ENCODE data around the gene CNNM3.
A peak's percentile ranks its signal among the peaks of the same experiment; 100 is the strongest.
"Not testable (repeated sequence)": the region's sequence is repeated elsewhere in the genome, so short reads cannot be mapped to it uniquely, and the experiment has no call there.

Gene CNNM3

DNA sequence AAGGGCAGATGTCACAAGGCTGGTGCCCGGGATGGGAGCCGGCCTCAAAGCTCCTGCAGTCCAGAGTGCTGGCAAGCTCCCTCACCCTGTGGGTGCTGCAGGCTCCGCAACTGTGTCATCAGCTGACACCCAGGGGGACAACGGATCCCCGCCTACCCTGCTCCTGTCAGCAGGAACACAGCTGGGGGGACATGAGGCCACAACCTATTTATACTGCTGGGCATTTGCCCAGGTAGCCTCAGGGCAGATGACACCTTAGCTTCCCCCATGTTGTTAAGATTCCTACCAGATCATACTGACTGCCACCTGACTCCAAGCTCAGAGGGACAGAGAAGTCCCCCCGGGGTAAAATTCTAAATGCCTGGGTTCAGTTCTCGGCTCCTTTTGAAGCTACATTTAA lies 26.5 kb downstream of the CNNM3 start:
- DNase-seq = no peak

DNA sequence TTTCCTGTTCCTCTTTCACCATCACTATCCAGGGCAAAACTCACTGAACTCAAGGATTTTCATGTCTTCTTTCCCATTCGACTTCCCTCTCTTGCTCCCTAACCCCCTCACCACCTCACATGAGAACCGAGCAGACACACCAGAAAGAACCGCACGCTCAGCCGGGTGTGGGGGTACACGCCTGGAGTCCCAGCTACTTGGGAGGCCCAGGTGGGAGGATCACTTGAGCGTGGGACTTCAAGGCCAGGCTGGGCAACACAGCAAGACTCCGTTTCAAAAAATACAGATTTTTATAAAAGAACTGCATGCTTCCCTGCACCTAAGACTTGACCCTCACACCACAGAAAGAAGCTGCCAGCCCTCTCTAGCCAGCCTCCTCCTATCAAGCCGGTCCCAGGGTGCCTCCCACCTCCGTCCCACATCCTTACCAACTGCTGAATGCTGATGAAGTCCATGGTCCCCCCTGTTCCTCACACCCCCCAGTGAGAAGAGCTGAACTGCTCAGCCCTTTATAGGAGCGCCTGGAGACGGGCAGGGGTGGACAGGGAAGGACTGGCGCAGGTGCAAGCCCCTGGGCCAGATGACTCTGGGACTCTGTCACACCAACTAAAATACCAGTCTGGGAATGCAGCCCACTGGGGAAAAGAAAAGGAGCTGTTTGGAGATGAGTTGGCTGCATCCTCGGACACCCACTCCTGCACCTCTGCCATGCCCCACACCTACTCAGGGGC lies 27.6 kb downstream of the CNNM3 start, which contains the start of gene ANKRD23:
Gene ANKRD23 (minus strand): TSS at position 484 of the 731 bp plus-strand sequence. CDS start 29 bp downstream, at position 455.
- no peak for DNase-seq

DNA sequence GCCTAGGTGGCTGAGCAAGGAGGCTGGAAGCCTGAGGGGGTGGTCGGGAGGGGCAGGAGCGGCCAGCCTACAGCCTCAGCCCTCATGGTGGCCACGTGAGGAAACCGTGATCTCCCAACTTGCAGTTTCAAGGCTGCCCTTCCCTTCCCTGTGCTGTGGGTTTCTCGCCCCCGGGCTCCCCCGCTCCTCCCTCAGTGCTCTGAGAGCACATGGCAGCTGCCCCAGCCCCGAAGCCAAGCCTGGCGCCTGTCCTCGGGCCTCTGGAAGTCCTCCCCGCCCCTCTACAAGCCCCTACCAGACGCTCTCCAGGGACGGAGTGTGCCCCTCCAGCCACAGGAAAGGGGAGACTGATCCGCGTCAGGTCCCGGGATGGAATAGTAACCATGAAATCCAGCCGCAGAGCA lies 28.3 kb downstream of the CNNM3 start:
- no peak for DNase-seq

DNA sequence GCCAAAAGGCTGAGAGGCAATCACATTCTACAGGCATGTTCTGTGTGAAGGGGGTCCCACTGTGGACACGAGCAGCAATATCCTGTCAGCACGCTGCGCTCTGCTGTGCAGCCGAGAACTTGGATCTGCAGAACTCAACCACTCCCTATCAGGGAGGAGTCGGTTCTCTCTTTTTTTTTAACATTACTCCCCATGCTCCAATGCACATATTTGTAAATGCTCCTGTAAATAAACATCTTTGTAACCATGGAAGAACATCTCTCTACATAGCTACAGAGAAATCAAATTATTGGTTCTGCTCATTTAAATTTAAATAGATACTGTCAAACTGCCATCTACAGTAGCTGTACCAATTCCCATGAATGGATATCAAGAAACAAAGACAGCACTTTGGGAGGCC lies 30.8 kb downstream of the CNNM3 start:
- DNase-seq = no peak

DNA sequence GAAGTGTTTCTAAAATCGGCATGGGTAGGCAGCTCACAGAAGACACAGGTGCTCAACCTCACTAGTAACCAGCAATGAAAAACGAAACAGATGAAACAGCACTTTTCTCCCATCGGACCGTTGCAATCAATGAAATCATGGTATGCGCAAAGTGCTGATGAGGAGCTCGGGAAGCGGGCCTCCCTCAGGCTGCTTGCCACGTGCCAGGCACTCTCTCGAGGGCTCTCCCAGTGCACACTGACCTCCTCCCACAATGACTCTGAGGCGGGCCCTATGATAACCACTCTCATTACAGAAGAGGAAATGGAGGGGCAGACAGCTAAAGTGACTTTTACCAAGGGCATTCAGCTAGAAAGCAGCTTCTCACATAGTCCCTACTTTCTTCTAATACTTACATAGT lies 31.5 kb downstream of the CNNM3 start:
- no peak for DNase-seq

DNA sequence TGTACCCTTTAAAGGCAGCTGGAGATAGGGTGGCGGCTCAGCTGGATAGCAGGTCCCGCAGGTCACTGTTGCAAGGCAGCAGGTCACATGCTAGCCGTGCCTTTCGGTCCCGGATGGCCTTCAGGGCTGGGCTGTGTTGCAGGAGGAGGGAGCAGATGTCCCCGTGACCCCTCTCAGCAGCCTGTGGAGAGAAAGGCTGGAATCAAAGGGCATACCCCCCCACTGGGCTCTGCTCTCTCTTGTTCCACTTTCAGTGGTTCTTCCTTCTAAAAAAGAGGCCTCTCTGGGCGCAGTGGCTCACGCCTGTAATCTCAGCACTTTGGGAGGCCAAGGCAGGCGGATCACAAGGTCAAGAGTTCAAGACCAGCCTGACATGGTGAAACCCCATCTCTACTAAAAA lies 32.2 kb downstream of the CNNM3 start:
- no peak for DNase-seq

DNA sequence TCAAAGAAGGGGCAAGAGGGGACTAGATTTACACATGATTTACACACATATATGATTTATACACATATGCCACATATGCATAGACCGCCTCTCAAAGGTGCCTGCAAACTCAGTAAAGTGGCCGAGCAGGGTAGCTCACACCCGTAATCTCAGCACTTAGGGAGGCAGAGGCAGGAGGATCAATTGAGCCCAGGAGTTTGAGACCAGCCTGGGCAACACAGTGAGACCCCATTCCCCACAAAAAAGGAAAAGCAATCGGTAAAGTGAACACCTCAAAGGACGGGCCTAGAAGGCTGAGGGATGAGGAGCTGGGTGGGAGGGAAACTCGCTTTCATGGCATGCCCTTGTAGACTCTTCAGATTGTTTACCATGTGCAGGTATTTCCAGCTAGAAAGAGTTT lies 36.6 kb downstream of the CNNM3 start:
- DNase-seq = no peak

DNA sequence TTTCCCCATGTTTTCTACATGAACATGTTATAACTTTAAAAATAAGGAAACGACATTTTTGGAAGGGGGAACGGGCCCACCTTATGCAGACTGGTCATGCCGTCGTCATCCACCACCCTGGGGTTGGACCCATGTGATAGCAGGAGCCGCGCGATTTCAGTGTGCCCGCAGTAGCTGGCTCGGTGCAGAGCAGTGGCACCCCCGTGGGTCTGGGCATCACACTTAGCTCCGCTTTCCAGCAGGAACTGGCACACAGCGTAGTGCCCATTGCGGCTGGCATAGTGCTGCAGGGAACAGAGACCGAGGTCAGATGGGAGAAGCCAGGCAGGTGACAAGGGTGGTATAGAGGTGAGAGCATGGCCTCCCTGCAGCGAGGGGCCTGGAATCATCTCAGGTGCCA lies 37.3 kb downstream of the CNNM3 start:
- DNase-seq = no peak

DNA sequence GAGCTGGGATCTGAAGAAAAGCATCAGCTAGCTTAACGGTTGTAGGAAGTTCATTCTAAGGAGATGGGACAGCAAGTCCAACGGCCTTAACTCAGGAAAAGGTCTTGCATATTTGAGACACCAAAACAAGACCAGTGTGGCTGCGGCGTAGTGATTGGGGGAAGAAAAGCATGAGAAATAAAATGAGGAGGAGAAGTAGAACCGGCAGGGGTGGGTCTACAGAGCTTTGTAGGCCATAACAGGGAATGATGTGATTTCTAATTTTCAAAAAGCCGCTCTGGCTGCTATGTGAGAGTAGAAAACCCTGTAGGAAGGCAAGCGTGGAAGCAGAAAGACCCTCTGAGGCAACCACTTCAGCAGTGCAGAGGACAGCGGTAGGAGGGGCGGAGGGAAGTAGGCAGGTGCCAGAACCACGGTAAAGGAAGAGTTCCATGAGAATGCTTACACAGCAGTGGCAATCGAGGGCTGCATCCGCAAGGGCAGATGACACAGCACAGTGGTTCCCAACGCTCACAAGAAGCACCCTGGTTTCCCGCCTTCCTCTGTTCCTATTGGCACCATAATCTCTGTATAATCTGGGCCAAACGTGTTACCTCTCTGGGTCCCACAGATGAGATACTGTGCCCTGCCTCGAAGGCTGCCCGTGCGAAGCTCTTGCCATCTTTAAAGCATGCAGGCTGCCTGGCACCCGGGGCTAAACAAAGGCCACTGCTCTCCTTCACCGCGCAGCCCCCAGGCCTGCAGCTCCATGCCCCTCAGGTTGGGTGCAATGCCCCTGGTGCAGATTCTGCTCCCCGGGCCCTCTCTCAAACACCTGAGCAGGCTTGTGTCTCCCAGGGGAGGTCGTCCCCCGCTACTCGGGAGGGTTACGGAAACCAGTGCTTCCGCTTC lies 41.0 kb downstream of the CNNM3 start:
- DNase-seq = no peak

DNA sequence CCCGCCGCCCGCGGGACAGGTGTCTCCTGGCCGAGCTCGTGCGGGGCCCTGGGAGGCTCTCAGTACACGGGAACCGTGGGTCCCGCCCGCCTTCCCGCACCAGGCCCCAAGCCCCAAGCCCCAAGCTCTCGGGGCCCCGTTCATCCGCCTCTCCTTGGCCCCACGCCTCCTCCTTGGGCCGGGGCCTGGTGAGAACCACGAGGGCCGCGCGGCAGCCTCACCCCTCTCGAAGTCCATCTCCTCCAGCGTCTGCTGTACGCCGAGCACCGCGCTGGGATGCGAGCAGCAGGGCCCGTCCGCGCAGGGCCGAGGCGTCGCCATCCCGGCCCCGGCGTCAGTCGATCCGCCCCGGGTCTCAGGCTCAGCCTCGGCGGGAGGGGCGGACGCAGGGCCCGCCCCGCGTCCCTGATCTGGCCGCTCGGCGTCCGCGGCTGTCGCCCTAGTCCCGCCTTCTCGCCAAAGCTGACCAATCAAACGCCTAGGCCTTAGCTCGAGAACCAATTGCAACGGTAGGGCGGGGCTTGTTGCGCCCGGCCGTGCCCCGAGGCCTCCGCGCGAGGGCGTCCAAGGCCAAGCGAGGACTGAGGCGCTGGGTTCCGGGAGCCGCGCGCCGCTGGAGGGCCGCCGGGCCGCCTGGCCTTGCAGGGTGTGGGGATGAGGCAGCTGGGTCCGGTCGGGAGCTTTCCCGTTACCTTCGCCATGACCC lies 41.8 kb downstream of the CNNM3 start, which contains the start of gene ANKRD39:
Gene ANKRD39 (minus strand): TSS at position 350 of the 706 bp plus-strand sequence. CDS start 29 bp downstream, at position 321.
- DNase-seq = peak; percentile 91

DNA sequence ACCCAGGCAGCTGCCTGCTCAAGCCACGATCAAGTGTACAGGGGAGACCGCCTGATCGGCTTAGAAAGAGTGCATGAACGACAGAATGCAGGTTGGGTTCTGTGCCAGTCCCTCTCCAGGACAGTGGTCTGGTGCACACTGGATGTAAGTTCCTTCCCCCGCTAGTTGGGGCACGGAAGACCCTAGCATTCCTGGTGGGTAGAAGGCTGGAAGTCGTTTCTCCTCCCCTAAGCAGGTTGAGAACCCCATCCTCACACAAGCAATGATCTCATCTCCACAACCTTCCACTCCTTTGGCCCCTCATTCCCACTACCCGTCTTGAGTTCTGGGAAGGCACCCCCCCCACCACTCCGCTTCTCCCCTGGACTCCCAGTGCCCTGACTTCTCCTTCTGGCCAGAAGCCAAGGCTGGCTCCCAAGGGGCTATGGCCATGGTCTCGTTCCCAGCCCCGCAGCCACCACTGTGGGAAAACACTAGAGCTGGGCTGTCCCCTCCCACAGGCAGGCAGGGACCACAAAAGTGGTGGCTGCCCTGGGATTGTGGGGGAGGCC lies 43.1 kb downstream of the CNNM3 start:
- DNase-seq = no peak

DNA sequence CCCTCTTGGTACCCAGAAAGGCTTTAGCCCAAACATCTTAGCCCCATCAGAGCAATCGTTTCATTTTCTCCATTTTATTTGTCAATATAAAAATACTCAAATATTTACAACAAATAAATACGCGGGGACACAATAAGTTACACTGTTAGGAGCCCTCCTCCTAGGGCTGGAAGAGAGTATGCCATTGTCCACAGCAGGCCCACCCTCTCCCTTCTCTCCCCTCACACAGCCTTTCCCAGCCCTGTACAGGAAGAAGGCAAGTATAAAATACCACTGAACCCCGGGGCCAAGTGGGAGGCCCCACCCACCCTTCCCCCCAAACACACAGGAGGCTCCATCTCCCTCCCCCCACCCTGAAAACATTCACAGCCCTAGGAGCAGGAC lies 43.6 kb downstream of the CNNM3 start:
- DNase-seq = no peak

DNA sequence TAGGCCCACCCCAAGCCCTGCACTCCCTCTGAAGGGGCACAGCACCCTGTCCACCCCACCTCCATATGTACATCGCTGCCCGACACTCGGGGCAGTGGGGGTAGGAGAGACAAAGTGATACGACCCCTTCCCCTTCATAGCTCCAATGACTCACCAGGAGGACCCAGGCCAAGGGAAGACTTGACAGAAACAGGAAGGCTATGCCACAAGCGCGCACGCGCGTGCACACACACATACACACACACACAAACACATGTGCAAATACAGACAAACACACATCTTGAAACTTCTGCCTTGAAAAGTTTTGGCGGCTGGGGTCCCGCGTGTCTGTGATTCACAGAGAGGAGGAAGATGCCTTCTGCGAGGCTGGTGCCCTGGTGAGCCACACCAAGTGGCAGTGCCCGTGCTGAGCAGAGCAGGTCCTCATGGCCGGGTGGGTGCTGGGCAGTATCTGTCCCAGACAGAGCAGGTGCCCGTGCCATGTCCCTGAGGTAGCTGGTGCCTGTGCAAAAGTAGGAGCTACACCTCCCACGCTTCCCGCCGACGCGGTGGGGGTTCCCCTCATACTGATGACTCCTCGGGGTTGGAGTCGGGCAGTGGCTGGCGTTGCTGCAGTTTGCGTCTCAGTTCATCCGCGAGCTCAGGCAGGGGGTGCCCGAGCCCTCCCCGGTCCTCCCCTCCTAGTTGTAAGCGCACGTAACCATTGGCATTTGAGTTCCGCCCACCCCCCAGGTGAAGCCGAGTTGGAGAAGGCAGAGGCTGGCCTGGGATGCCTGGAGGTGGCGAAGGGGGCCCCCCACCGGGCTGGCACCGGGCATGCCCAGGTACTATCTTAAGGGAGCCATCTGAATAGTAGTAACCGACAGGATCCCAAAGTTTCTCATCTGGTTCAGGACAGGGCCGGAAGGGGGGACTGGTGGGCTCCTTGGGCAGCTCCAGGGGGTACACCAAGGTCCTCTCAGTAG lies 44.3 kb downstream of the CNNM3 start:
- no peak for DNase-seq

DNA sequence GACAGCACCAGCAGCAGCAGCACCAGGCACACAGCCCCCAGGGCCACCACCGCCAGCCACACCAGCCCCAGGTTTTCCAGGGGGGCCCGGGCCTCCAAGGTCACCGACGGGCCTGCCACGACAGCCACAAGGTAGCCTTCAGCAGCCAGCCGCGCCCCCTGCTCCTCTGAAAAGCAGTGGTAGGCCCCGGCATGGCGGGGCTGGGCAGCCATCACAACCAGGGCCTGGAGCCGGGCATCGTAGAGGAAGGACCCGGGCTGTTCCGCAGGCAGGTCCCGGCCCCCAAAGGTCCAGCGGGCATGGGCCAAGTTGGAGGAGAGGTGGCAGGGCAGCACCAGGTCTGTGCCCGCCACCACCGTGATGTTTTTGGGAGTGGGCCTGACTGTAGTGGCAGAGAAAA lies 45.0 kb downstream of the CNNM3 start:
- no peak for DNase-seq

DNA sequence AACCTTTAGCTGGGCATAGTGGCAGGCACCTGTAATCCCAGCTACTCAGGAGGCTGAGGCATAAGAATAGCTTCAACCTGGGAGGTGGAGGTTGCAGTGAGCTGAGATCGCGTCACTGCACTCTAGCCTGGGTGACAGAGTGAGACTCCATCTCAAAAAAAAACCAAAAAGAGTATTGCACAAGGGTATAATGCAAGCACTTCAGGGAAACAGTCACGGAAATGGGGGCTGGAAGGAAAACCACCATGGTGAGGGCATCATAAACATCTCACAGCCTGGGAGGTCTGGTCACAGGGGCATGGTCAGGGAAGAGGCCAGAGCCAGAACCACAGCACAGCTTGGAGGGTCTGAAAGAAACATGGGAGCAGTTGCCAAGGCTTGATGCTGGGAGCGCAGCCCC lies 47.0 kb downstream of the CNNM3 start:
- not testable (repeated sequence) for DNase-seq

DNA sequence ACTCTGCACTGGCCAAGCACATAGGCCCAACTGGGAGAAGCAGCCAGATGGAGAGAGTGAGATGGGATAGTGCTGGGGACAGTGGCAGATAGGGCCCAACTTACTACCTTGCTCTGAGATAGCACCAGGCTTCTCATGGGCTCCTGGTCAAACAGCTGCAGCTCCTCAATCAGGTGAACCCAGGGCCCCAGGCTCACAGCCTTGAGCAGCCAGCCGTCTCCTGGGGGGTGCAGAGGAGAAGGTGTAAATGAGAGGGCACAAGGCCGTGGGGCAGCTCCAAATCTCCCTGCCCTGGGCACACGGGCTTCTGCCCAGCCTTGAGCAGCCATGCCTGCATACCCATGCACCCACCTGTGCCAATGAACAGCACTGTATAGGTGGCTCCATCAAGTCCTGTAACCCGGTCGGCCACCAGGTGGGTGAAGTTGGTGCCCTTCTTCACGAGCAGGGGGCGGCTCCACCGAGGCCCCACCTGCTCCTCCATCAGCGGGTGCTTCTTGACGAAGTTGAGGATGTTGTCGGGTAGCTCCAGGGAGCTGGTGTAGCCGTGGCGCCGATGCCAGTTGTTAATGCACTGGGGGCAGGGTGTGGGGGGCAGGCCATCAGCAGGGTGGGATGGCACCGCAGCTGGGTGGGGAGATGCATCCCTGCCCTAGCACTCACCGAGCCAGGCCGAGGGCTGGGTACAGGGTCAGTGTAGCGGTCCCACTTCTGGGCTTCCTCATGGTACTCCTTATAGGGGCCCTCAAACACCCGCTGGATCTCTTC lies 47.7 kb downstream of the CNNM3 start:
- DNase-seq = no peak

DNA sequence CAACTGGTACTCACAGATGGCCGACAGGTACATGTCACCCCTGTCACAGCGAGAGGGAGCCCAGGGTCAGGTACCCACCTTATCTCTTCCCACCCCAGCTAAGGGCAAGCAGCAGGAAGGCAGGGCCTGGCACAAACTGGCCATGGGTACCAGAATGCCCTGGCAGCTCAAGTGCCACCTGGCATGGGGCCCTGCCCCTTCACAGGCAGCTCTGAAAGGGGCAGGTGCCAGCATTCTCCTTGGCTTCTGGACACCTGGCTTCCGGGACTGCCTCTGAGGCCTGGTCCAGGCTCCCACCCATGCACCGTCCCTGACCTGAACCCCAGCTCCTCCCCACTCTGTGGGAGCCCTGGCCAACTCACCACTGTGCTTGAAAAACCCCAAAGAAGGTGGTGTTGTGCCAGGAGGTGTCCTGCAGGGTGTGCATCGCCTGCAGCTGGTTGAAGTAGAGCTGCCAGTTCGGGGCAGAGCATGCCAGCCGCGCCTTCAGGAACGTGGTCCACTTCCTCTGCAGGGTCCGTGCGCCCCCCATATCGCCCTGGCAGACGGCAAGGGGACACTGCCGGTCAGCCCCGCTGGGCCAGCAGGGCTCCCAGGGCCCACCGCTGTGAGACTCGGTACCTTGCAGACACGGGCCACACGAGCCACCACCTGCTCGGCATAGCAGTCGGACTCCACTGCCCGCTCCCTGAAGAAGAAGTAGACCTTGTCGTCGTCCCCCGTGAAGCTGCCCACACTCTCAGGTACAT lies 48.4 kb downstream of the CNNM3 start:
- DNase-seq = no peak

DNA sequence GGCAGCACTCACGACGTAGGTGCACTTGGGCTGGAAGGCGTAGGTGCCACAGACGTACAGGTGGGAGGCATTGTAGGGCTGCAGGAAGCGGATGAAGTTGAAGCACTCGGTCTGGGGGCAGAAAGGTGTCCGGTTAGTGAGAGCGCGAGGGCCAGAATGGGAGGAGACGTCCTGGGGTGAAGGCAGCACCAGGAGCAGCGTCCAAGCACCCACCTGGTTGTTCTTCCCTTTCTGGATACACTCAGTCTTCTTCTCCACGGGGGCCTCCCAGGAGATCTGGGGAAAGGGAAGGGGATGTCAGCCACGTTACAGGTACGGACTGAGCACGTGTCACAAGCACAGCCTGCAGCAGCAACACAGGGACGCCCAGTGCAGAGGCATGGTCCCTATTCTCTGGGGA lies 49.6 kb downstream of the CNNM3 start:
- no peak for DNase-seq

DNA sequence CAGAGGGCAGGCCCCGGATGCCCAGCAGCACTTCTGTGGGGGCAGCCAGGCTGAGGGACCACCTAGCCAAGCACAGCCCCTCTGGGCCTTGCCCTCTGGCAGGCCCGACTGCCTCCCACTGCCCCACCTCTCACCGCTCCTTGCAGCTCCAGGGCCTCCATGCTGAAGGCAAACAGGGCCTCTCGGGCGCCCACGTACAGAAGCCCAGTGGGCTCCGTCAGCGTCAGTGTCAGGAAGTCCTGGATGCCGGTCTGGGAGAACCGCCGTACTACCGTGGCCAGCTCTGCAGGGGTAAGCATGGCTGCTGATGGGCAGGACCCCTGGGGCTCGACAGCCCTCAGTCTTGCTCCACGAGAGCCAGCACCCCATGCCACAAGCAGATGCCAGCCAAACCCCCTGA lies 50.1 kb downstream of the CNNM3 start:
- DNase-seq = no peak

DNA sequence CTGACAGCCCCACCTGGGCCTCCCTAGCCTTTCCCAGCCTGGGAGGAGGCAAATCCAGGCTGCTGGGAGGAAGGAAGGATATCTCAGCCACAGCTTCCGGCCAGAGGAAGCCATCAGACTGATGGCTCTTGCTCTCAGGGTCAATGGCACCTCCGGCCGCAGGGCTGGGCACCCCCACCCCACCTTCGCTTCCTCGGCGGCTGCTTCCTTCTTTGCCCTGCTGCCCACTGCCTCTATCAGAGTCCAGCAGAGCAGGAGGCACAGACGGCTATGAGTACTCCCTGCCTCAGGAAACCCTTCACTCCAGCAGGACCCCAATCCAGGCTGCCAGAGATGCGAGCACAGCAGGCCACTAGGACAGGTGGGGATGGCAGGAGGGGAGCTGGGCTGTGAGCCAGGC lies 50.5 kb downstream of the CNNM3 start:
- no peak for DNase-seq
